Dermis blood vessel endothelial cell (primary cell): ENCODE measurements around the gene RASSF3. TPM values are rescaled to one million over a fixed set of nuclear protein-coding genes. Genes with fewer than 3 reads are reported as not detected.
A peak's percentile ranks its signal among the peaks of the same experiment; 100 is the strongest.

Experiments used
- DNase-seq: peaks from one replicate; pipeline ENCODE4 v3.0.0; 2010
- total RNA-seq: library from RNA; depleted of rRNA; stranded (reverse); fragments of >200 nt; gene quantifications from 2 replicates; pipeline ENCODE4 v1.2.3, GENCODE V29; 2014

The RASSF3 gene
- total RNA-seq, 1 donor from 2014 or later, result 37.9 TPM

DNA sequence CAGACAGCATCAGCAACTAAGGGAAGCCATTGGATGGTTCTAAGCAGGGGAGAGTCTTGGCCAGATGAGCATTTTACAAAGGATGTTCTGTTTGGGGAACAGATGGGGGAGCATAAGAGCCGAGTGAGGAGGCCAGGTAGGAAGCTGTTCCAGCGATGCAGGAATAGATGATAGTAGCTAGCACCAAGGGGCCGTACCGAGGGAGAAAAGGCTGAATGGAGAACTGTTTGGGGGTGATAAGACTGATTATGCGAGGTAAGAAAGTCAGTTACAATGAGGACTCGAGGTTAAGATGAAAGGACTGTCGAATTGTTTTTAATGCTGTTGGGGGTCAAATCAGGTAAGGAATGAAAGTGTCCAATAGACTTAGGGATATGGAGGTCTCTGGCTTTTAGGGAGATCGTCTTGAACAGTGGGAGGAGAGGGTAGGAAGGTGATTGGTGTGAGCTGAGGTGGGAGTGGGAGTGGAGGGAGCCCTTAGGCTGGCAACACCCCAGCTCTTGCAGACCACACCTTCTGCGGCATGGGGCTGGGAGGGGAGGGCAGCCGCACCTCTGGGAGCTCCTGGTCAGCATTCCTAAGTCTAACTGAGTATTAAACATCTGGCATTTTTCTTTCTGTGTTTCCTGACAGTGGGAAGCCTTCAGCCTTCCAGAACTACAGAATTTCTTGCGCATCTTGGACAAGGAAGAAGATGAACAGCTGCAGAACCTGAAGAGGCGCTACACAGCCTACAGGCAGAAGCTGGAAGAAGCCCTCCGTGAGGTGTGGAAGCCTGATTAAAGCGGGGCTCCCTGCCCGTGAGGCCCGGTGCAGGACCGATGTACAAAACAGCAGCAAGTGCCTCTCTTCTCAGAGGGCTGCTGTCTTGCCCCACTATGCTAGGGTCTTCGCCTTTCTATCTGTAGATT lies 84.1 kb downstream of the RASSF3 start:
- no peak for DNase-seq

GRCh38 chr12:64695550-64695949 lies 85.3 kb downstream of the RASSF3 start:
- DNase-seq, result no peak

DNA sequence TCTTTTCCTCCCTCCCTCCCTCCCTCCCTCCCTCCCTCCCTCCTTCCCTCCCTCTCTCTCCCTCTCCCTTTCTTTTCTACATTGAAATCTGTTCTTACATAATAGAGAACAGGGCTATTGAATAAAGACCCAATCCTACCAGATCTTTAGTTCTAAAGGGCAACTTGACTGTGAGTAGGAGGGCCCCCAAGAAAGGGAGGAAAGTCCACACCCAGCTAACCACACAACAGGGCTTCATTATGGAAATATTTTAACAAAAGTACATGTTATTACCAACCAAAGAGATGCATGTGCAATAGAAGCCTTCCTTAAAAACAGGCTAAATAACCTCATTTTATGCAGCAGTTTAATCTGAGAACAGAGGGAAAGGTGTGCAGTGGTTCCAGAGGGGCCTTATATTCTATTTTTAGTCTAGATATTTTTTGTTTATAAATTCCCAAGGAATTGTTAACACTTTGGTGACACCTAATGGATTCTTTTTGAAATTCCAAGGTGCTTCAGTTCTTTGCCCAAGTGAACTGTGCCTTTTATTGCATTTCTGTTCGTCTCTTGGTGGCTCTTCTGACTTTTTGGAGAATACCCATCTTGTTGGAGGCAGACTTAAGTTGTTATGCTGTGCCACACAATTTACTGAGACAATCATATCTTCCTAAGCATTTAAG lies 85.9 kb downstream of the RASSF3 start:
- DNase-seq, result peak; percentile 62

DNA sequence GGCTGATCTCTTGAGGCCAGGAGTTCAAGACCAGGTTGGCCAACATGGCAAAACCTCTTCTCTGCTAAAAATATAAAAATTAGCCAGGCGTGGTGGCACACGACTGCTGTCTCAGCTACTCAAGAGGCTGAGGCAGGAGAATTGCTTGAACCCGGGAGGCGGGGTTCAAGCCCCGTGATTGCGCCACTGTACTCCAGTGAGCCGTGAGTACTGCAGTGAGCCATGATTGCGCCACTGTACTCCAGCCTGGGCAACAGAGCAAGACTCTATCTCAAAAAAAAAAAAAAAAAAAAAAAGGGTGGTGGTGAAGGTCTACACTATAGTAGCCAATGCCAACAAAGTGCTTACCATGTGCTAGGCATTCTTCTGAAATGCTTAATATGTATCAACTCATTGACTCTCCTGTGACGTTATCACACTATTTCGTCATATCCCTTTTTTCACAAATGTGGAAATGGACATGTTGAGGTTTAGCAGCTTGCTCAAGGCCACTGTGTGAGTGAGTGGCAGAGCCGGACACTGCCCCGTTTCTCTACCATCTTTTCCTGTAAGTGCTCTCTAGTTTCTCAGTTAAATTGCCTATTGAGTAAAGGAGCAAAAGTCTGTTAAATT lies 89.3 kb downstream of the RASSF3 start:
- no peak for DNase-seq

DNA sequence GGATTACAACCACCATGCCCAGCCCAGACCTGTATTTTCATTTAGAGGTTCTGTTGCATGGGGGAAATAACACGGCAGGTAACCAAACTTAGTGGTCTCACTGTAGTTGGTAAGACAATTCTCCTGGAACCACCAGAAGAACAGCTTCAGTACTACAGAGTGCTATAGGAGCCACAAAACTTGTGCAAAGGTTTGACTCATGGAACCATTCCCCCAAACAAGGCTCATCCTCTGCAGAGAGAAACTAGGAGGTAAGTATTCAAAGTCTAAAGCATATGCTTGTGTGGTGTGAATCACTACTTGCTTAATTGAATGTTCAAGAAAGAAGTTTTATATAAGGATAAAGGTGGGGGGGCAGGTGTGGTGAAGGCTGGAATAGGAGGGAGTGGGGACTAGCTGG lies 90.2 kb downstream of the RASSF3 start:
- no peak for DNase-seq

DNA sequence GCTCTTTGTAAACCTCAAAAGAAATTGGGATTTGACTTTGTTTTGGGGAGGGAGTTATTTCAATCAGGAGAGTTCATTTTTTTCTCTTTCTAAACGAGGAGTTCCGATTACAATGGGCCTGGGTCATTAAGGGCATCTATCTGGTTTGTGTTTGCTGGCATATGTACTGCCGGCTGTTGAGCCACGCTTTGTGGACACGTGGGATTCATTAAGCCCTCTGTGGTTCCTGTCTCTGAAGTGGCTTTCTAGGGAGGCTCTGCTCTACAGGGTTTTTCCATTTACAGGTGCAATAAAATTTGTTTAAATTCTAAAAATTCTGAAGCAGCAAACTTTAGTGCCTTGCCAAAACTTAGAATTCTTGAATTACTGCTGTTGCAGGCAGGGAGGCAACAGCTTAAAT lies 91.0 kb downstream of the RASSF3 start:
- peak; percentile 47 for DNase-seq

- peak; percentile 57 for DNase-seq
Measured at GRCh38 chr12:64706306-64706705, 96.0 kb downstream of the RASSF3 start.

DNA sequence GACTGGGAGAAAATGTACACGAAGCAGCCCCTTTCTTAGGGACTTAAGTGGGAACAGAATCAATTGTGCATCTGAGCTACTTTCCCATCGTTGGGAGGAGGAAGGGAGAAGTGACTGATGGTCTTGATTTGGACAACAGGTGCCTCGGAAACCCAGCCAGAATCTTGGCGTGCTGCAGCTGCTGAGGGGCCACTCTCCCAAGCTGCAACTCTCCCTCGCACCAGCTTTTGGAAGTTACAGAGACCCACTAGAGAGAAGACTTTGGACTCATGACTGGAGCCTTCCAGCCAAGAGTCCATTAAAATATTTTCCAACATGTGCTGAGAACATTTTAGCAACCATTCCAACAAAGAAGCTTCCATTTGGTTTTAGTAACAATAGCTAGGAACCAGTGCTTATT lies 96.6 kb downstream of the RASSF3 start:
- DNase-seq, result no peak

GRCh38 chr12:64707362-64707761 lies 97.1 kb downstream of the RASSF3 start:
- no peak for DNase-seq

- DNase-seq, result no peak
Measured at GRCh38 chr12:64707926-64708325, 97.6 kb downstream of the RASSF3 start.

- no peak for DNase-seq
Measured at GRCh38 chr12:64709429-64709828, 99.1 kb downstream of the RASSF3 start.

DNA sequence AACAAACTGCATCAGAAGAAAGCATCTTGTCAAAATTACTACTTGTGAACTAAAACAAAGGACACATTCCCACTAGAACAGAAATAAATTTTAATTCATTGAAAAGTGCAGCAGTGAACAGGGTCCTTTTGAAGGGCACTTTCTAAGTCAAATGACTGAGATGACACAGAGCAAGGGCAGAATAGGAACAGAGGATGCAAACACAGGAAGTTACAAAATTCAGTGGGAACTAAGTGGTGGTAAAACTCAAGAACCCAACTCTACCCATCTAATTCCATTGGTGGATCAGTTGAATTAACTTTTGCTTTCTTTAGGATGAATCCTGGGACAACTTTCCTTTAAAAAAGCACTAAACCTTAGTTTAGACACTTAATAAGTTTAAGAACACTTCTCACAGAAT lies 103.1 kb downstream of the RASSF3 start:
- DNase-seq, result no peak

DNA sequence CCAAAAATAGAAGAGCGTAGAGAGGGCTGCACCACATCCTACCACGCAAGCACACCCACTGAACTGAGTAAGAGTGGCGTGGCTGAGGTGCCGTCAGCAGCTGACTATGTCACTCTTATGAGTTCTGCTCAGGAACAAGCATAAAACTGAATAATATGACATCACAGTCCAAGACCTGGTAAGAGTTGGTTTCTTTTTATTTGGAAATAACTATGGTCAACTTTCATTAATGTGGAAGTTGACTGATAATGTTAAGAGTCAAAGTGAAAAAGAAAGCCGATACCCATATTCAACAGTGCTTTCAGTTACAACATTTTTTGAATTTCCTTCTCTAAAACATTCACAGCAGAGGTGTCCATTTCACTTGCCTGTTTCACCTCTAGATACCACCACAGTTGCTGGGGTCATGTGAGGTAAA lies 104.3 kb downstream of the RASSF3 start:
- DNase-seq, result no peak

- no peak for DNase-seq
Measured at GRCh38 chr12:64716371-64716770, 106.1 kb downstream of the RASSF3 start.

DNA sequence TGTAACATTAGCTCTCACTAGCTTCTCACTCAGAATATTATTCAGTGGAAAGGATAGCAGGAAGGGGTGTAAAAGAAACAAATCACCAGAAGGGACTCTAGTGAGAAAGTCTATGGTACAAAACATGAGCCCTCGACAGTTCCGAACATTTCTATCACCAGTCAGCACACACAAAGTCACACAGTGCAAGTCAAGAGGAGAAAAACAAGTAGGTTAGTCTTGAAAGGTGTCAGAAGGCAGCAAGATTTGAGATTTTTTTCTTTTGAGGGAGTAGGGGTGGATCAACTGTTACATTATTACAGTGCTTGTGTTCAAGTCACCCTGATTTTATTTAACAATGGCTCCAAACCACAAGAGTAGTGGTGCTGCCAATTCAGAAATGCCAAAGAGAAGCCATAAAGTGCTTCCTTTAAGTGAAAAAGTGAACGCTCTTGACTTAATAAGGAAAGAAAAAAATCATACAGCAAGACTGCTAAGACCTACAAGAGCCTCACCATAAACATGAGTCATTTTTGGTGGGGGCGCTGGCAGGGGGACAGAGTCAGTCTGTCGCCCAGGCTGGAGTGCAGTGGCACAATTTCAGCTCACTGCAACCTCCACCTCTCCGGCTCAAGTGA lies 106.7 kb downstream of the RASSF3 start:
- DNase-seq, result no peak

DNA sequence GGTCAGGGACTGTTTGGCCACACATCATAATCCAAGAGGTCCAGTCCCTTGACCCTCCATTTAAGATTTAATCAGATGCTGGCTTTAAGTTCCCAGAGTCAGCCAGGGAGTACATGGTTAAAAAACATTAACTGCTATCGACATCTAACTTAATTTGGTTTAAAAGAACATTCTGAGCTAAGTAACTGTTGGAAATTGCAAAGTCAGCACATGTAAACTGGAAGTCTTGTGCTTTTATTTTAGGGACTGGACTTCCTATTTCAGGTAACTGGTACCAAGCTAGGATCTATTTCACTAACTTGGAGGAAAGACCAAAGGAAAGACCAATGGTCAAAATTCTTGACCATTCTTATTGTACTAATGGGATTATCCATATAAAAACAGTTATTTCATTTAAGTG lies 108.4 kb downstream of the RASSF3 start:
- no peak for DNase-seq

DNA sequence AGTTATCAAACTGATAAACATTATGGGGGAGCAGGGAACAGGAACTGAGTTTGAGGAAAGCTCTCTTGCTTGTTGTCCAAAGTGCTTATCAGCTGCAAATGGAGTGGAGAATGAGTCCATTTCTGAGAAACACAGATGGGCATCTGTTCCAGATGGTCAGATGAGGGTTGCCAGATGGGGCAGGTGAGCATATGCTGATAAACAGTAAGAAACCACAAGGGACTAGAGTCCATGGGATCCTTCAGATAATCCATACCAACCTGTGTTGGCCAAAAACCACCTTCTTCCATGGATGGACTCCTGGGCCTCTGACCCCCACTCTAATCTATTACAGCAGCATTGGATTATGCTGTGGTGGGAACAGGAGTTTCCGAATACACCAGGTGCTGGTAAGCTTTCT lies 110.6 kb downstream of the RASSF3 start:
- DNase-seq, result no peak

DNA sequence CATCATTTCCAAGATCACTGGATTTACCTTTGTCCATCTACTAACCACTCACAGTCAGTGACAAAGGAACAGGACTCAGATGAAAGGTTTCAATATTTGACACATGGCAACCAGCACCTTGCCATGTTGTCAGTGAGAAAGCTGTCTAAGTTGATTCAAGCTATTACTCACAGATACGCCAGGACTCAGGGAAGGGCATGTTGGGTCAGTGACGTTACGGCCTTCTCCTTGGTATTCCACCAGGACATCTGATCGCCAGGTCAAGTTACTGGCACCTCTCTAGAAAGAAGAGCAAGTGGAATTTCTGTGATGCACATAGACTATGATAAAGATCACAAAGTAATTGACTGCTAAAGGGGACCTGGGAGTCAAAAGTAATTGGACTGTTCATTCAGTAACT lies 112.5 kb downstream of the RASSF3 start:
- DNase-seq, result no peak

GRCh38 chr12:64723630-64724029 lies 113.3 kb downstream of the RASSF3 start:
- DNase-seq, result no peak

DNA sequence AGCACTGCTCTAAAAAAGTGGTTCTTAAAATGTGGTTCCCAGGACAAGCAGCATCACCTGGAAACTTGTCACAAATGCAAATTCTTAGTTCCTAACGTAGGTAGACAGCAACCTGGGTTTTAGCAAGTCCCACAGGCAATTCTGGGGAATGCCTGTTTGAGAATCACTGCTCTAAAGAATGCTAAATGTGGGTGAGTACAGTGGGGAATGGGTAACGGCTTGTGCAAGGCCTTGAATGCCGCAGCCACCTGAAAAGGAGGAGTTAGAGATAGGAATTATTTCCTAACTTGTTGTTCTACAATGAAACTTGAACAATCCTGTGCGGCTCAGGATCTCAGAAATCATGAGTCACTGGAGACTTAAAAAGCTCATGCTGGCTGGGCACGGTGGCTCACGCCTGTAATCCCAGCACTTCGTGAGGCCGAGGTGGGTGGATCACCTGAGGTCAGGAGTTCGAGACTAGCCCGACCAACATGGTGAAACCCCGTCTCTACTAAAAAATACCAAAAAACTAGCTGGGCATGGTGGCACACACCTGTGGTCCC lies 114.0 kb downstream of the RASSF3 start:
- DNase-seq, result no peak

- peak; percentile 31 for DNase-seq
Measured at GRCh38 chr12:64729909-64730587, 119.8 kb downstream of the RASSF3 start.

- peak; percentile 17 for DNase-seq
Measured at GRCh38 chr12:64730588-64730969, 120.3 kb downstream of the RASSF3 start.
